Left ventricle myocardium inferior (tissue), 1 donor: ENCODE measurements around the gene KDF1. TPM values are rescaled to one million over a fixed set of nuclear protein-coding genes. Genes with fewer than 3 reads are reported as not detected.
A peak's percentile ranks its signal among the peaks of the same experiment; 100 is the strongest.

Experiments
- DNase-seq: peaks from one replicate; pipeline ENCODE4 v3.0.0-alpha.2; 2020
- H3K27ac ChIP-seq: fragments of 200-600 bp; replicated peaks from 2 replicates; pipeline ENCODE4 v1.8.0; 2021
- H3K27me3 ChIP-seq: fragments of 200-600 bp; 2 replicates; pipeline ENCODE4 v1.8.0; 2021; ENCODE audit warnings: low read depth
- H3K36me3 ChIP-seq: fragments of 200-600 bp; 2 replicates; pipeline ENCODE4 v1.8.0; 2021
- H3K4me1 ChIP-seq: fragments of 200-600 bp; 2 replicates; pipeline ENCODE4 v1.8.0; 2021
- H3K4me3 ChIP-seq: fragments of 200-600 bp; 2 replicates; pipeline ENCODE4 v1.8.0; 2021; ENCODE audit warnings: mild to moderate bottlenecking, moderate library complexity
- H3K9me3 ChIP-seq: fragments of 200-600 bp; replicated peaks from 2 replicates; pipeline ENCODE4 v1.8.0; 2021
- intact Hi-C: fragments of 100-400 bp; cut with micrococcal nuclease; formaldehyde crosslinking; loops from one replicate; pipeline ENCODE4 v1.11.0; 2022
- total RNA-seq: library from RNA; stranded (reverse); fragmentation: NEBNext Ultra II Directional; extraction: Animal tissue kit (Norgen Biotek cat#: 25700); gene quantifications from one replicate; pipeline ENCODE4 v1.2.1, GENCODE V29; 2021
- TF ChIP-seq, protein P1 (sequence below): fragments of 200-600 bp; IDR thresholded peaks from 2 replicates; pipeline ENCODE4 v1.8.0; 2021; ENCODE audit warnings: antibody characterized with exemption, mild to moderate bottlenecking, borderline replicate concordance
- donor health status: DM: no; HTN: yes; CAD: no; lungs with severe emphysema.

The KDF1 gene
- total RNA-seq, 1 donor from 2014 or later = 0.27 TPM

DNA sequence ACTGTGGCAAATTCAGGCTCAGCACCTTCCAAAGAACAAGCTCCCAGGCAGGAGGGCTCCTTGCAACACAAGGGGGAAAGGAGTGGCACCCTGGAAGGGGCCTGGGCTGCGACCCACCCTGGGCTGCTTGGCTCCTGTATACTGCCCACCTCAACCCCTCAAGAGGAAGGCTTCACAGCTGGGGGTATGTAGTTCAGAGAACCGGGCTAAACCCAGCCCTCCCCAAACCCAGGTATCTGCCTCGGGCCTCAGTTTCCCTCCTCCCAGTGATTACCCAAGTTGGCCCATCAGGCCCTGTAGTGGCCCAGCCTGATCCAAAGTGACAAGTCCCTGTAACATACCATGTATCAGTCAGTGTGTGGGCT is 44.9 kb upstream of the KDF1 start:
- H3K4me3 ChIP-seq = no peak overlapping the region
- no peak for DNase-seq
- TF ChIP-seq, protein P1, sequence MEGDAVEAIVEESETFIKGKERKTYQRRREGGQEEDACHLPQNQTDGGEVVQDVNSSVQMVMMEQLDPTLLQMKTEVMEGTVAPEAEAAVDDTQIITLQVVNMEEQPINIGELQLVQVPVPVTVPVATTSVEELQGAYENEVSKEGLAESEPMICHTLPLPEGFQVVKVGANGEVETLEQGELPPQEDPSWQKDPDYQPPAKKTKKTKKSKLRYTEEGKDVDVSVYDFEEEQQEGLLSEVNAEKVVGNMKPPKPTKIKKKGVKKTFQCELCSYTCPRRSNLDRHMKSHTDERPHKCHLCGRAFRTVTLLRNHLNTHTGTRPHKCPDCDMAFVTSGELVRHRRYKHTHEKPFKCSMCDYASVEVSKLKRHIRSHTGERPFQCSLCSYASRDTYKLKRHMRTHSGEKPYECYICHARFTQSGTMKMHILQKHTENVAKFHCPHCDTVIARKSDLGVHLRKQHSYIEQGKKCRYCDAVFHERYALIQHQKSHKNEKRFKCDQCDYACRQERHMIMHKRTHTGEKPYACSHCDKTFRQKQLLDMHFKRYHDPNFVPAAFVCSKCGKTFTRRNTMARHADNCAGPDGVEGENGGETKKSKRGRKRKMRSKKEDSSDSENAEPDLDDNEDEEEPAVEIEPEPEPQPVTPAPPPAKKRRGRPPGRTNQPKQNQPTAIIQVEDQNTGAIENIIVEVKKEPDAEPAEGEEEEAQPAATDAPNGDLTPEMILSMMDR = no peak

DNA sequence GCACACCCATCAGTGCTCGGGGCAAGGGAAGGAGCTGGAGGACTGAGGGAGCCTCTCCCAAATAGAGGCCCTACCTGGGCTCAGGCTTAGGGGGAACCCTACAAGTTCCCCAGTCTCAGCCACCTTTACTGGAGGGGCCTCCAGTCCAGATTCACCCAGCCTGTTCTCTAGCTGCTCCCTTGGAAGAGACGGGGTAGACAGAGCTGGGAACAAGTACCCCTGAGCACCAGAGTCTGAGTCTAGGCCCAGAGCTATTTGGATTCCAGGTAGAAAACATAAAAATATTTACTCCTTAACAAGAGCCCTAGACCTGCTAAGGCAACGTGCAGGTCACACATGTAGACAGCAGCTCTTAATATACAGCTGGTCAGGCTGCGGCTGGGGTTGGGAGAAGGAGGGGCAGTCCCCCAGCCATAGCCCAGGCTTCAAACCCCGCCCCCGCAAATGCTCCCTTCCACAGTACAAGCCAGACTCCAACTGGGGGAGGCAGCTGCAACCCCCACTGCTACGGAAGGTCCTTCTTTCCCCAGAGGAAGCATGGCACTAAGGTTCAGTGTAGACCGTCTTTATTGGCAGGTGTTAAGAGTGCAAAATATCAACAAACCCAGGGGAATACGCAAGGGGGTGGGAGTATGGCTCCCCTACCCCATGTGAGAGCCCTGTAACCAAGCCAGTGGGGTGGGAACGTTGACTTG is 44.4 kb upstream of the KDF1 start:
- no peak for DNase-seq
- peaks cover 79% of the 10 kb centered on the region for H3K4me1 ChIP-seq
- intact Hi-C loops = no loop called here
- no peaks in the 10 kb centered on the region for H3K27me3 ChIP-seq
- peak overlapping the region; percentile 56 for H3K27ac ChIP-seq
- no peaks in the 10 kb centered on the region for H3K9me3 ChIP-seq
- H3K4me3 ChIP-seq = no peak overlapping the region
- TF ChIP-seq, protein P1 = no peak
- peaks cover 13% of the 10 kb centered on the region for H3K36me3 ChIP-seq

More for the DNA sequence above, 44.9 kb upstream of the KDF1 start:
- peak overlapping the region; percentile 56 for H3K27ac ChIP-seq
- no peaks in the 10 kb centered on the region for H3K9me3 ChIP-seq
- no peaks in the 10 kb centered on the region for H3K27me3 ChIP-seq
- intact Hi-C loops = no loop called here
- peaks cover 13% of the 10 kb centered on the region for H3K36me3 ChIP-seq
- H3K4me1 ChIP-seq = peaks cover 79% of the 10 kb centered on the region

DNA sequence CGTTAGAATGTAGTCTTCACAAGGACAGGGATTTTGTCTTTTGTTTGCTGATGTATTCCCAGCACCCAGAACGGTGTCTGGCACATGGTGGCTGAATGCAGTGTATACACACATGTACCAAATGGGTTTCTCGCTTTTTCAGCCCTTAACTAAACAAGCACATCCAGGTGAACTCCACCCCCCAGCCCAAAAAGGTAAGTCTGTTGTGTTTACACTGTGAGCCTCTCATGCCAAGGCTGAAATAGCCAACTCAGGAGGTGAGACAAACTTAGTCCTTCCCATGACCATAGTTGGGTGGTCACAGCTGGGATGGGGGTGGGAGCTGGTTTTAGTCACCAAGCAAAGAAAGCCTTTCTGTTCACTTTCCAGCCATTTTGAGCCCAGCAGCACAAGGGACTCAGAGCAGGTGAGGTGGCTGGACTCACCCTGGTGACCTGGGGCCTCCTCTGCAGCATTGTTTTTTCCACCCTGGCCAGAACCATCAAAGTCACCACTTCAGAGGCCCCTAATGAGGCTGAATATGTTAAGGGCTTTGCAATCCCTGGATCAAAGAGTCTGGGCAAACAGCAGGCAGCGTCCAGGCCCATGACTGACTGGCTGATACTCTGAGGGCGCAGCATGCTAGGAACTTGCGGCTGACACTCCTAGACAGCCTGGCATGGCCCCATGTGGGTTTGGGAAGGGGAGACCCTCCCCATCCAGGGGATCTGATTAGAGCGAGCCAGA is 43.6 kb upstream of the KDF1 start:
- Histone ChIP-seq H3K27me3 (no peaks in the 10 kb centered on the region), H3K9me3 (no peaks in the 10 kb centered on the region), H3K4me3 (no peak overlapping the region), H3K4me1 (peaks cover 79% of the 10 kb centered on the region), H3K36me3 (peaks cover 13% of the 10 kb centered on the region), H3K27ac (peak overlapping the region; percentile 56)
- TF ChIP-seq, protein P1 = no peak
- intact Hi-C loops = no loop called here
- no peak for DNase-seq

DNA sequence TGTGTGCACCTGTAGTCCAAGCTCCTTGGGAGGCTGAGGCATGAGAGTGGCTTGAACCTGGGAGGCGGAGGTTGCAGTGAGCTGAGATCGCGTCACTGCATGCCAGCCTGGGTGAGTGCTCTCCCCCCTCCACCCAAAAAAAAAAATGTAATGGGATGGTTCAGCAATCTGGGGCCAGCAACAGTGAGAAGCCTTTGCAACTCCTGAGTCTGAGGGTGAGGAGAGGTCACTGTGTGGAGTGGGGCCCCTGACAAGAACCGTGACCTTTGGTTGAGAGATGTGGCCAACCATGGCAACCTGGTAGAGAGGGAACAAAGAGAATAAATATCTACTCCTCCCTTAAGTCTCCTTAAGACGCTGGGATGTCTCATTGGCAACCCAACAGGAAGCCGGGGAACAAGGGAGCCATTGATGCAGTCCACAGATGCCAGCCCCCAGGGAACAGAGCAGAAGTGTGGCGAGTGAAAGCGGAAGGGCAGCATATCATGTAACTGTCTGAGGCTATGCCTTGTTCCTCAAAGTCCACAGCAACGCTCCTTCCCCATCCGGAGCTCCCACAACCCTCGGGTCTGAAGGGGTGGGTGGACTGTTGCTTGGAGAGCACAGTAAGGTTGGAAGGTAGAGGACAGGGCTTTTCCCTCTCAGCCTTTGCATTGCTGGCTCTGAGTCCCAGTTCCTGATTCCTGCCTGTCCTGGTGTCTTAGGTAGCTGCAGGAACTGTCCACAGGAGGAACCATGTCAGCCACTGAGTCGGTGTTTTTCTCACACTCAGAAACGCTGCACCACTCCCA is 41.5 kb upstream of the KDF1 start:
- Histone ChIP-seq H3K27me3 (peaks cover 3% of the 10 kb centered on the region), H3K27ac (peak overlapping the region; percentile 91), H3K9me3 (no peaks in the 10 kb centered on the region), H3K36me3 (peaks cover 13% of the 10 kb centered on the region), H3K4me1 (peaks cover 82% of the 10 kb centered on the region), H3K4me3 (peak overlapping the region; percentile 2)
- intact Hi-C loops = no loop called here
- peak; percentile 55 for DNase-seq
- TF ChIP-seq, protein P1 = no peak

DNA sequence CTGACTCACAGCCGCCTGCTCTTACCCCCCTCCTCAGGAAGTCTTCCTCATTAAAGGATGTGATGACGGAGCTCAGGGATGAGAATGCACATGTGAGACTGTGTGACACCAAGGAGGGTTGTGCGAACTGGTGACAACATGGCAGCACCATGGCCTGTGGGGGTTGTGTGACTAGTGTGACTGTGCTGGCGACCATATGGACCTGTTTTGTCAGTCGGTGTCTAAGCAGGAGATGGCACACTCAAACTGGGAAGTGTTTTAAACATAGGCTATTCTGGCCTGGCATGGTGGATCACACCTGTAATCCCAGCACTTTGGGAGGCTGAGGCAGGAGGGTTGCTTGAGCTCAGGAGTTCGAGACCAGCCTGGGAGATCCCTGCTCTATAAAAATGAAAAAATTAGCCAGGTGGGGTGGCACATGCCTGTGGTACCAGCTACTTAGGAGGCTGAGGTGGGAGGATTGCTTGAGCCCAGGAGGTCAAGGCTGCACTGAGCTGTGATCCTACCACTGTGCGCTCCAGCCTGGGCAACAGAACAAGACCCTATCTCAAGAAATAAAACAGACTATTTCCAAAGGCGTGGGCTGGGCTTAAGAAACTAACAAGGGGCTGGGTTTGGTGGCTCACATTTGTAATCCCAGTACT is 40.7 kb upstream of the KDF1 start:
- no peak overlapping the region for H3K4me3 ChIP-seq

More for the DNA sequence above, 40.7 kb upstream of the KDF1 start:
- TF ChIP-seq, protein P1 = no peak
- Histone ChIP-seq H3K36me3 (peaks cover 4% of the 10 kb centered on the region), H3K9me3 (no peaks in the 10 kb centered on the region), H3K4me1 (peaks cover 87% of the 10 kb centered on the region), H3K27me3 (peaks cover 11% of the 10 kb centered on the region), H3K27ac (peak overlapping the region; percentile 91)
- intact Hi-C loops = no loop called here
- DNase-seq = no peak
